Lower lobe of right lung (tissue), 2 donors: ENCODE measurements around the gene COL4A2. TPM values are rescaled to one million over a fixed set of nuclear protein-coding genes. Genes with fewer than 3 reads are reported as not detected.
"Not testable (repeated sequence)": the region's sequence is repeated elsewhere in the genome, so short reads cannot be mapped to it uniquely, and the experiment has no call there.

Source experiments
- ATAC-seq, 2 donors: fragments of 200-7000 bp; cut with Tn5 transposase; one replicate each; pipeline ENCODE4 v1.9.1; 2020 to 2022; ENCODE audit warnings: mild to moderate bottlenecking in 2 of 2, moderate library complexity in 2 of 2
- DNase-seq: peaks from one replicate; pipeline ENCODE4 v3.0.0-alpha.2; 2020
- H3K27ac ChIP-seq: fragments of 200-600 bp; one replicate; pipeline ENCODE4 v1.8.0; 2022
- H3K27me3 ChIP-seq: fragments of 200-600 bp; one replicate; pipeline ENCODE4 v1.8.0; 2022; ENCODE audit warnings: low read depth
- H3K36me3 ChIP-seq: fragments of 200-600 bp; one replicate; pipeline ENCODE4 v1.8.0; 2022; ENCODE audit warnings: mild to moderate bottlenecking
- H3K4me1 ChIP-seq: fragments of 200-600 bp; one replicate; pipeline ENCODE4 v1.8.0; 2022
- H3K4me3 ChIP-seq: fragments of 200-600 bp; one replicate; pipeline ENCODE4 v1.8.0; 2022; ENCODE audit warnings: mild to moderate bottlenecking
- H3K9me3 ChIP-seq: fragments of 200-600 bp; one replicate; pipeline ENCODE4 v1.8.0; 2022
- intact Hi-C: fragments of 100-400 bp; cut with DNase I; formaldehyde crosslinking; loops from one replicate; pipeline ENCODE4 v1.11.0; 2022
- total RNA-seq: library from RNA; stranded (reverse); fragmentation: NEBNext Ultra II Directional; extraction: Animal tissue kit (Norgen Biotek cat#: 25700); gene quantifications from one replicate; pipeline ENCODE4 v1.2.1, GENCODE V29; 2021
- TF ChIP-seq, protein P1 (sequence below): fragments of 200-600 bp; IDR thresholded peaks from one replicate; pipeline ENCODE4 v1.8.0; 2022; ENCODE audit warnings: antibody characterized with exemption, mild to moderate bottlenecking
- donor health status: DM: no; HTN: yes; CAD: no; lungs with severe emphysema.

Gene COL4A2
- total RNA-seq, 1 donor from 2014 or later, result 185 TPM

- TF ChIP-seq, protein P1, sequence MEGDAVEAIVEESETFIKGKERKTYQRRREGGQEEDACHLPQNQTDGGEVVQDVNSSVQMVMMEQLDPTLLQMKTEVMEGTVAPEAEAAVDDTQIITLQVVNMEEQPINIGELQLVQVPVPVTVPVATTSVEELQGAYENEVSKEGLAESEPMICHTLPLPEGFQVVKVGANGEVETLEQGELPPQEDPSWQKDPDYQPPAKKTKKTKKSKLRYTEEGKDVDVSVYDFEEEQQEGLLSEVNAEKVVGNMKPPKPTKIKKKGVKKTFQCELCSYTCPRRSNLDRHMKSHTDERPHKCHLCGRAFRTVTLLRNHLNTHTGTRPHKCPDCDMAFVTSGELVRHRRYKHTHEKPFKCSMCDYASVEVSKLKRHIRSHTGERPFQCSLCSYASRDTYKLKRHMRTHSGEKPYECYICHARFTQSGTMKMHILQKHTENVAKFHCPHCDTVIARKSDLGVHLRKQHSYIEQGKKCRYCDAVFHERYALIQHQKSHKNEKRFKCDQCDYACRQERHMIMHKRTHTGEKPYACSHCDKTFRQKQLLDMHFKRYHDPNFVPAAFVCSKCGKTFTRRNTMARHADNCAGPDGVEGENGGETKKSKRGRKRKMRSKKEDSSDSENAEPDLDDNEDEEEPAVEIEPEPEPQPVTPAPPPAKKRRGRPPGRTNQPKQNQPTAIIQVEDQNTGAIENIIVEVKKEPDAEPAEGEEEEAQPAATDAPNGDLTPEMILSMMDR, result no peak
- ATAC-seq (no peak), DNase-seq (no peak)
- intact Hi-C loops, result no loop called here
- H3K4me1 ChIP-seq, result peaks cover 51% of the 10 kb centered on the region
- H3K4me3 ChIP-seq, result no peak overlapping the region
- peak overlapping the region; percentile 81 for H3K27ac ChIP-seq
- no peaks in the 10 kb centered on the region for H3K9me3 ChIP-seq
- peaks cover 4% of the 10 kb centered on the region for H3K36me3 ChIP-seq
- no peaks in the 10 kb centered on the region for H3K27me3 ChIP-seq
Observed at GRCh38 chr13:110319397-110319773, 12.3 kb downstream of the COL4A2 start.

DNA sequence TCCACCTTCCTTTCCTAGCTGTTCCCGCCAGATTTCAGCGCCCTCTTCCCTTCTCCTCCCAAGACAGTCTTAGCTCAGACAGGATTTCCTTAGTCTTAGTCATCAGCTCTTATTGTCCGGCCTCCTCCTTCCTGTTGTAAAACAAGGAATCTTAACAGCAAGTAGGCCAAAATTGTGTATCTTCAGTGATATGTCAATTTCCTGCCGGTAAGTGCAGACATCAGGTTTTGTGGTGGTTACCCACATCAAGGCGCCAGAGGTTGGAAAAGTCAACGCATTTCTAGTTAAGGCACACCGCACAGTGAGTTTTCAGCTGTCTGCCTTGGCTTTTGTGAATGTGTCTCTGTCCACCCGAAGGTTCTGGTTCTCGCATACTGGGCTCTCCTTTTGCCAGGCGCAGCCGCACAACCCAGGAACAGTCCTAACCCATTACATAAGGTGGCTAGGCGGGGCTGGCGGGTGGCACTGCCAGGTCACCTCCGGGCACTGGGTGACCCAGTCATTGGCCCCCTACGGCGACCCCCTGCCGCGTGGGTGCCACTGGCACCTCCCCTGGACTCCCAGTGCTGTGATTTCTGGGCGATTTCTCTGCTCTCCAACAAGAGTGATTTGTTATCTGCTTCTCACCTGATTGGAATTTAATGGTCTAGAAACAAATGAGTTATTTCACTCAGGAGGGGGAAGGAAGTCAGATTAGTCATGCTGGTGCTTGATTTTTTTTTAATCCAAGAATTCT is 12.9 kb downstream of the COL4A2 start:
- intact Hi-C loops, result no loop called here
- Histone ChIP-seq H3K4me3 (no peak overlapping the region), H3K36me3 (peaks cover 4% of the 10 kb centered on the region), H3K4me1 (peaks cover 57% of the 10 kb centered on the region), H3K27ac (peak overlapping the region; percentile 81), H3K27me3 (no peaks in the 10 kb centered on the region), H3K9me3 (no peaks in the 10 kb centered on the region)
- peak; percentile 41 to 77 for ATAC-seq
- peak; percentile 44 for DNase-seq
- TF ChIP-seq, protein P1, result no peak

GRCh38 chr13:110320645-110321044 is 13.6 kb downstream of the COL4A2 start:
- intact Hi-C loops, result no loop called here
- Histone ChIP-seq H3K4me1 (peaks cover 64% of the 10 kb centered on the region), H3K9me3 (no peaks in the 10 kb centered on the region), H3K27me3 (no peaks in the 10 kb centered on the region), H3K36me3 (peaks cover 4% of the 10 kb centered on the region), H3K27ac (peak overlapping the region; percentile 81), H3K4me3 (no peak overlapping the region)
- DNase-seq (no peak), ATAC-seq (no peak)
- TF ChIP-seq, protein P1, result no peak

GRCh38 chr13:110321573-110321972 is 14.5 kb downstream of the COL4A2 start:
- H3K27ac ChIP-seq, H3K36me3 ChIP-seq, H3K27me3 ChIP-seq, ATAC-seq, H3K9me3 ChIP-seq, DNase-seq, intact Hi-C loops, H3K4me3 ChIP-seq: not testable (repeated sequence)
- peaks cover 72% of the 10 kb centered on the region for H3K4me1 ChIP-seq

GRCh38 chr13:110322126-110322827 is 15.2 kb downstream of the COL4A2 start:
- H3K4me1 ChIP-seq, result peaks cover 77% of the 10 kb centered on the region
- no peak for DNase-seq
- no peak for ATAC-seq

More at GRCh38 chr13:110322126-110322827, 15.2 kb downstream of the COL4A2 start:
- intact Hi-C loops, result no loop called here
- H3K36me3 ChIP-seq, result no peaks in the 10 kb centered on the region
- H3K27me3 ChIP-seq, result no peaks in the 10 kb centered on the region
- H3K9me3 ChIP-seq, result no peaks in the 10 kb centered on the region
- H3K27ac ChIP-seq, result peak overlapping the region; percentile 41
- TF ChIP-seq, protein P1, result no peak
- no peak overlapping the region for H3K4me3 ChIP-seq
